Measurements from ENCODE around the gene XCL1.

- TF ChIP-seq TAF1 (IDR thresholded peaks at IDR 0.05; ENCODE audit: borderline replicate concordance, low read depth, low read length) (no peak), POLR2A (IDR thresholded peaks at IDR 0.05; ENCODE audit: low read depth, low read length) (no peak), POLR2AphosphoS5 (IDR thresholded peaks at IDR 0.05; ENCODE audit: low read depth, low read length) (no peak)
Measured at GRCh38 chr1:168613038-168613451, 36.6 kb downstream of the XCL1 start.
